ENCODE measurements around the gene B4GALT2.

B4GALT2 gene

DNA sequence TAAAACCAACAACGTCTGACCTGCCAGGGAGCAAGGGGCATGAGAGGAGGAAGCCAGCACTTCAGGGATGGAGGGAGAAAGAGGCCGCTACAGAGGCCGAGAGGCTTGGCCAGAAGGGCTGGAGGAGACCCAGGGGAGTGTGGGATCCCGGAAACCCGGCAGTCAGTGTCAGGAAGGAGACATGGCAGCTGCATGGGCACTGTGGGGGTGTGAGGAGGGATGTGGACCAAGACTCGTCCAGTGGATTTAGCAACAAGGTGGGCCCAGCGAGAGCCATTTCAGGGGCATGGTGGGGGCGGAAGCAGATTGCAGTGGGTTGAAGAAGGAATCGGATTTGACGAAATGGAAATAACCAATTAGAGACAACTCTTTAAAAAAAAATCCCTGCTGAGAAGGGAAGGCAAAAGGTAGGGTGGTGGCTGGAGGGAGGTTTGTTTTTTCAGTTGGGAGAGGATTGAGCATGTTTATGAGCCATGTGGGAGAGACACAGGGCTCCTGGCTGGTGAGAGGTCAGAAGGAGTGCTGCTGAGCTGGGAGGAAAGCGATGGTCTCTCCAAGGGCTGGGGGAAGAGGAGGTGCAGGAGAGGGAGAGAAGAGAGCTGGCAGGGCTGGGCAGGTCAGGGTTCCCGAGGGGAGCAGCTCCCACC, 4.4 kb downstream of the B4GALT2 start:
- DNase-seq (ENCODE audit: low read depth in 2 of 3, low spot score in 2 of 3), result no peak

DNA sequence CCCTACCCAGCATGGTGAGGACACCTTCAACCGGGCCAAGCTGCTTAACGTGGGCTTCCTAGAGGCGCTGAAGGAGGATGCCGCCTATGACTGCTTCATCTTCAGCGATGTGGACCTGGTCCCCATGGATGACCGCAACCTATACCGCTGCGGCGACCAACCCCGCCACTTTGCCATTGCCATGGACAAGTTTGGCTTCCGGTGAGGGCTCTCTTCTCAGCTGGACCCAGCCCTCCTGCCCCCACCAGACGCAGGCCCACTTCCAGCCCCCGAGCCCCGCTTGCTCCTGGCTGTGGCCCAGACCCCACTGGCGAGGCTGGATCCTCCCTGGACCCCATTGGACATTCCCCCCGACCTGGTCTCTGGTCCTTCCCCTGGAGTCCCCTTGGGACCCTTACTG, 5.8 kb downstream of the B4GALT2 start:
- DNase-seq (ENCODE audit: low read depth in 2 of 3, low spot score in 2 of 3), result no peak

DNA sequence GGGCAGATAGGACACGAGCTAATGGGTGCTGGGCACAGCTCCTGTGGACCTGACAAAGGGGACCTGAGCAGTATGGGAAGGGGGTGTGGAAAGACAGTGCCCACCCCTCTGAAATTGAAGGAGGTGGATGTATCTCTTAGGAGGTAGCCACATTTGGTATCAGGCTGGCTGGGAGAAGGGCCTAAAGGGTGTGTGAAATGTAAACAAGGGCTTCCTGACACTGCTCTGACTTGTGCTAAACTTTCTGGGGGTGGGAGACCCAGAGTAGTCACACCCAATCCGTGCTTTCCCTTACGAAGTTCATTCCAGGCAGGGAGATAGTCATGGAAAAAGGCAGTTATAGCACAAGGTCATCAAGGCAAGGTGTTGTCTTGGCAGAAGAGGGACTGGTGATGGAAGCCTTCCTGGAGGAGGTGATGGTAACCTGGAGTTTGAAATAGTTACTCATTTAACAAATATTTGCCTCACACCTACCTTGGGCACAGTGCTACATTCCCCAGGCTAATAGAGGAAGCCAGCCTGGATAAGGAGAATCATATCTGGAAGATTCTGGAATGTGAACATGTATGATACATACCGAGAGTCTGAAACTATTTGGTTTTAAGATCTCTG, 7.1 kb downstream of the B4GALT2 start:
- DNase-seq (ENCODE audit: low read depth in 2 of 3, low spot score in 2 of 3), result no peak

DNA sequence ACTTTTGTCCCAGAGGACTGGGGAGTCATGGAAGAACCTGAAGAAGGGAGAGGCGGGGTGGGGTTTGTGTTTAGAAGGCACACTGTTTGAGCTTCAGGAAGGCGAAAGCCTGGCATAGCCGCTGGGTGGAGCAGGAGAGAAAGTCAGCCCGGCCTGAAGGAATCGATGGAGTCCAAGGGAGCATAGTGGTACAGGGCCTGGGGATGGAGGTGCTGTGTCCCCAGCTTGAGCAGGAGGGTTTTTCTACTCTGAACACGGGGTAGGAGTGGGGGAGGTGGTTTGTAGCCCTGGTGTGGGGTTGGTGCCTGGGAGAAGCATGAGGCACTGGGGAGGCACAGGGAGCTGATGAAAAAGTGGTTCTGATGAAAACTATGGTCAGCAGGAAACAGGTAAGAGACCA, 7.7 kb downstream of the B4GALT2 start:
- no peak for DNase-seq (ENCODE audit: low read depth in 2 of 3, low spot score in 2 of 3)

DNA sequence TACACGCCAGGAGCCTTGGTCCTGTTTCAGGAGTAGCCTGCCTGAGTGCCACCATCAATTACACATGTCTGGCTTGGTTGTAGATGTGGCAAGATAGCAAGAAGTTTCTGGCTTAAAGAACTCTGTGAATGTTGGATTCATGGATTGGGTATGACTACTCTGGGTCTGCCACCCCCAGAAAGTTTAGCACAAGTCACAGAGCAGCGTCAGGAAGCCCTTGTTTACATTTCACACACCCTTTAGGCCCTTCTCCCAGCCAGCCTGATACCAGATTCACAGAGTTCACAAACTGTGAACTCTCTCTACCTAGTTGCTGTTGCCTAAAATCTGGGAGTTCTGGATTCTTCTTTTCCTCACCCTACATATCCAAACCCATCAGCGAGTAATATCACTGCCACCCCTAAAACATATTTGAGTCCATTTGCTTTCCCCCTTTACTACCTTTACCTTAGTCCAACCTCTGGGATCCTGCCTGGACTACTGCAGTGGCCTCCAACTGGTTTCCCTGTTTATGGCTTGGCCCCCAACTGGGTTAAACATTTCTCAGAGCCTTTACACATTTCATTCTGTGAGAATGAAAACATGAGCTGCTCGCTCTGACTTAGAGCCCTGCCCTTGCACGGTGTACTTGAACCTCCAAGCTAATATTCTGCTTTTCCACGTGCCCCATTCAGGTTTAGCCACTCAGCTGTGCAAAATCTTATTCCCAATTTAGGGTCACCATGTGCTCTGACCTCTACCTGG, 8.3 kb downstream of the B4GALT2 start:
- DNase-seq (ENCODE audit: low read depth in 2 of 3, low spot score in 2 of 3), result no peak

DNA sequence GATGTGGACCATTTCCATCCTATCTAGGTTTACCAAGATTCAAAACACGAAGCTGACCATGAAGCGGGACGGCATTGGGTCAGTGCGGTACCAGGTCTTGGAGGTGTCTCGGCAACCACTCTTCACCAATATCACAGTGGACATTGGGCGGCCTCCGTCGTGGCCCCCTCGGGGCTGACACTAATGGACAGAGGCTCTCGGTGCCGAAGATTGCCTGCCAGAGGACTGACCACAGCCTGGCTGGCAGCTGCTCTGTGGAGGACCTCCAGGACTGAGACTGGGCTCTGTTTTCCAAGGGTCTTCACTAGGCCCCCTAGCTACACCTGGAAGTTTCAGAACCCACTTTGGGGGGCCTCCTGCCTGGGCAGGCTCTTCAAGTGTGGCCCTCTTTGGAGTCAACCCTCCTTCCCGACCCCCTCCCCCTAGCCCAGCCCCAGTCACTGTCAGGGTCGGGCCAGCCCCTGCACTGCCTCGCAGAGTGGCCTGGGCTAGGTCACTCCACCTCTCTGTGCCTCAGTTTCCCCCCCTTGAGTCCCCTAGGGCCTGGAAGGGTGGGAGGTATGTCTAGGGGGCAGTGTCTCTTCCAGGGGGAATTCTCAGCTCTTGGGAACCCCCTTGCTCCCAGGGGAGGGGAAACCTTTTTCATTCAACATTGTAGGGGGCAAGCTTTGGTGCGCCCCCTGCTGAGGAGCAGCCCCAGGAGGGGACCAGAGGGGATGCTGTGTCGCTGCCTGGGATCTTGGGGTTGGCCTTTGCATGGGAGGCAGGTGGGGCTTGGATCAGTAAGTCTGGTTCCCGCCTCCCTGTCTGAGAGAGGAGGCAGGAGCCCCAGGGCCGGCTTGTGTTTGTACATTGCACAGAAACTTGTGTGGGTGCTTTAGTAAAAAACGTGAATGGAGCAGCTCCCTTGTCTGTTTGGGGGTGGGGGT, 11.5 kb downstream of the B4GALT2 start:
- DNase-seq (ENCODE audit: low read depth in 2 of 3, low spot score in 2 of 3), result no peak

DNA sequence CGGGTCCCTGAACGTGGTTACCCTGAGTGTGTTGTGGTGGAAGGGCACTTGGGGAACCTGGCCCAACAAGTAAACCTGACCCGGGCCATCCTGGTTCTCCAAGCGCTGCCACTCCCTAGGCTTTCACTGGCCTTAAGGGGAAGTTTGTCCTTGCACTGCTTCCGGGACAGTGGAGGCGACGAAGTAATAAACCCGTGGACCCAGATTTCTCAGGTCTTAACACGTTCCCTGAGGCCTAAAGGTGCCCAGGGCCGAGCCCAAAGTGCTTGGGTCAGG, 12.1 kb downstream of the B4GALT2 start:
- no peak for DNase-seq (ENCODE audit: low read depth in 2 of 3, low spot score in 2 of 3)

DNA sequence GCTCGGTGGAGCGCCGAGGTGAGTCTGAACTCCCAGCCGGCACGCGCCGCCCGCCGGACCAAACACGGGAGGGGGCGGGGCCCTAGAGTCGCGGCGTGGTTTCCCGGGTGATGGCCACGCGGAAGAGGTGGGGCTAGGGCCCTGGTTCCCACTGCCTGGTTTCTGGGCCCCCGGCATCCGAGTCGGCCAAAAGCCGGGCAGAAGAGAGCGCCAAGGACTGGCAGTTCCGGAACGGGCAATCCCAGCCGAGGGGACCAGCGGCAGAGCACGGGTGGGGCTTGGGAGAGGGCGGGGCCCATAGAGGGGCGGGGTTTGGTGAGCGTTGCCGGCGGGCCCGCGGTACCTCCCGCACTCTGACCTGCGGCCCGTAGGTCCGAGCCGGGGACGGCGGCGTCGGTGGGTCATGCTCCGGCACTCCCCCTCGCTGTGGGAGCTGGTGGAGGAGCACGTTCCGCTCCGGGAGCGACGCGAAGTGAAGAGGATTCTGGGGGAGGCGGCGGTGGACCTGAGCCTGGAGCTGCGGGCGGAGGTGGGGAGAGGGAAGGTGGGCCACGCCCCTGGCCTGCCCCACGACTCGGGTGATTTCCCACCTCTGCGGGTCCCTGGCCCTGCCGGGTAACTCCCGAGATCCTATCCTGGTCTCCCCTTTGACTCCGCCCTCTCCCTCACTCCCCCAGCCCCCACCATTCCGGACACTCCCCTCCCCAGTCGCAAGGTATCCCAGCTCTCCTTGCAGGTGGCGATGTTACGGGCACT, 12.6 kb downstream of the B4GALT2 start, which contains the start of gene CCDC24:
Gene CCDC24, plus strand, starts transcription at position 124 of the 756 bp plus-strand sequence. Its CDS starts 280 bp downstream, at position 404.
- DNase-seq (ENCODE audit: low read depth in 2 of 3, low spot score in 2 of 3), result peak; percentile 37 to 52 (median 51)

DNA sequence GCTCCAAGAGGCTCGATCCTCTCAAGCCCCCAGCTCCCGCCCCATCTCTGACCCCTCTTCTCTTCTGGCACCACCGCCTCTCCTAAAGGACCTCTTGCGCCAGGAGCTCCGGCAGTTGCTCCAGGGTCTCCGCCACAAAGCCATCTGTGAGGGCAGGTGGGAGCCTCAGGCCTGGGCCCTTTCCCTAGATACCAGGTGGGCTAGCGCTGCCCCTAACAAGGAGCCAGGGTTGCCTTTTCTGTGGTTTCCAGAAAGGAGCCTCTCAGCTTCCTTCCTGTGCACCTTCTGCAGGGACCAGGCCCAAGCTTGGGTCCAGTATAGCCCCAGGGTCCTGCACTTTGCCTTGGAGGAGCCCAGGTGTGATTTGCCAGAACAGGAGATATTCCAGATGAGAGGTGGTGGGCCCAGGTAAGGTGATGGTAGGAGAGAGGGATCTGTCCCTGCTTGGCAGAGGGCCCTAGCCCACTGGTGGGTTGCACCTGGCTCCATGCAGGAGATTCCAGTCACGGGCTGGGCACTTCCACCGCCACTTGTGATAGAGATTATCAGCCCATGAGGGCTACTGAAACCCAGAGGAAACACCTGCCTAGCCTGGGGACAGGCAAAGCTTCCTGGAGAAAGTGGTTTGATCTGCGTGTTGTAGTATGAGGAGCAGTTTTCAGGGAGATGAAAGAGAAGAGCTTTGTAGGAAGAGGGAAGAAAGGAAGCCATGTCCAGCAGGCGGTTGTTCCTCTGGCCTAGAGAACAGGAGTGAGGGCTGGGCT, 13.4 kb downstream of the B4GALT2 start:
- no peak for DNase-seq (ENCODE audit: low read depth in 2 of 3, low spot score in 2 of 3)

DNA sequence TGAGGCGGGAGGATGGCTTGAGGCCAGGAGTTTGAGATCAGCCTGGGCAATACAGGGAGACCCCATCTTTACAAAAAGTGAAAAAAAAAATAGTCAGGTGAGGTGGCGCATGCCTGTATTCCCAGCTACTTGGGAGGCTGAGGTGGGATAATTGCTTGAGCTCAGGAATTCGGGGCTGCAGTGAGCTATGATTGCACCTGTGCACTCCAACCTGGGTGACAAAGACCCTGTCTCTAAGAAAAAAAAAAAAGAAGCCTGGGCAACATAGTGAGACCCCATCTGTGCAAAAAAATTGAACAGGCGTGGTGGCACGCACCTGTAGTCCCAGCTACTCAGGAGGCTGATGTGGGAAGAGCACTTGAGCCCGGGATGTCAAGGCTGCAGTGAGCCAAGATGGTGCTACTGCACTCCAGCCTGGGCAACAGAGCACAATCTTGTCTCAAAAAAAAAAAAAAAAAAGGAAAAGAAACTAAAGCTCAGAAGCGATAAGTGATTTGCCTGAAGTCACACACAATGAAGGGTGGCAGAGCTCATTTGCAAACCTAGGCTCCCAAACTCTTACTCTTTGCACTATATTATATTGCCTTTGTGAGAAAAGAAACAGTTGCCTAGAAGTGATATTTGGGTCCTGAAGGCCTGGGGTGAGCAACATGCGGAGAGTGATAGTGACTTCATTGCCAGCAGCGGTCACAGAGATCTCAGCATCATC, 14.3 kb downstream of the B4GALT2 start:
- DNase-seq (ENCODE audit: low read depth in 2 of 3, low spot score in 2 of 3), result no peak

DNA sequence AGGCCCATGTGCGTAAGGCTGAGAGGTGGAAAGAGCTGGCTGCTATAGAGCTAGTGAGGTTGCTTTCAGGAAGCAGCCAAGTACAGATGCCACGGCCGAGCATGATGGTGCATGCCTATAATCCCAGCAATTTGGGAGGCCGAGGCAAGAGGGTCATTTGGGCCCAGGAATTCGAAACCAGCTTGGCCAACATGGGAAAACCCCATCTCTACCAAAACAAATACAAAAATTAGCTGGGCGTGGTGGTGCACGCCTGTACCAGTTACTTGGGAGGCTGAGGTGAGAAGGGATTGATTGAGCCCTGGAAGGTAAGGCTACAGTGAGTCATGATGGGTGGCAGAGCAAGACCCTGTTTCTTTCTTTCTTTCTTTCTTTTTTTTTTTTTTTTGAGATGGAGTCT, 15.1 kb downstream of the B4GALT2 start:
- DNase-seq (ENCODE audit: low read depth in 2 of 3, low spot score in 2 of 3), result no peak

DNA sequence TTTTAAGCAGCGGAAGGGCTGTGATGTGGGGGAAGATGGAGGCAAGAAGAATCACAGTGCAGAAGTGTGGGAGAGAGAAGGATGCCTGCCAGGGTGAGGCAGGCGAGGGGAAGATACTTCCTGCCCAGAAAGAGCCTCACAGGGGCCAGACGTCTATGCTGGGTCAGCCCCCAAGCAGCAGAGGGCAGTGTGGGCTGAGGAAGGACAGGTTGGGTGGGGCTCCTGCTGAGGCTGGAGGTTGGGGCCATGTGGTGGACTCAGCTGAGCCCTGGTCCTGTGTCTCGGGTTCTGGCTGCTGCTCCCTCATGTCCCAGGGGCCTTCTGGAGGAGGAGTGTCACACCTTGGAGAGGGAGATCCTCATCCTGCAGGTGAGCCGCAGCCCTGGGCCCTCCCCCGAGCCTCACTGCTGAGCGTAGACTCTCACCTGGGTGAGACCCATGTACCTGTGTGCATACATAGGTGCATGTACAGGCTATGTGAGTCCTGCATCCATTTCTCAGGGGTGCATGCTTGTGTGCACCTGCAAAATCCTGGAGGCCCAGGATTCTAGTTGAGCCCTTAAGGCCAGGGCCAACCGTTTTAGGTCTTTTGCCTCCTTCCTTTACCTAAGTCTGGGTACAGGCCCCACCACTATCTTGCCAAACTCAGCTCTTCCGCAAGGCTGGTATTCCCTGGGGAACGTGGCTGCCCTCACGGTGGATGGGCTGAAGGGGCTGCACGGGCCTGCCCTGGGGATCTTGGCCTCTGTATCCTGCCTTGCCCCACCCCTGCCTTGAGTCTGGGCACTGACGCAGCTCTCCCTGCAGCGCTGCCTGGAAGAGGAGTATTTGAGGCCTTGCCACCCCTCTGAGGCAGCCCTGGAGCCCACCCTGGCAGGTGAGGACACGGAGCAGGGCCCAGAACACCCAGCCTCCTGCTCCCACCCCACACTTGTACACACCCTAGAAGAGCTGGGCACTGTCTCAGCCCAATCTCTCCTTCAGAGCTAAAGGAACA, 16.1 kb downstream of the B4GALT2 start:
- no peak for DNase-seq (ENCODE audit: low read depth in 2 of 3, low spot score in 2 of 3)

DNA sequence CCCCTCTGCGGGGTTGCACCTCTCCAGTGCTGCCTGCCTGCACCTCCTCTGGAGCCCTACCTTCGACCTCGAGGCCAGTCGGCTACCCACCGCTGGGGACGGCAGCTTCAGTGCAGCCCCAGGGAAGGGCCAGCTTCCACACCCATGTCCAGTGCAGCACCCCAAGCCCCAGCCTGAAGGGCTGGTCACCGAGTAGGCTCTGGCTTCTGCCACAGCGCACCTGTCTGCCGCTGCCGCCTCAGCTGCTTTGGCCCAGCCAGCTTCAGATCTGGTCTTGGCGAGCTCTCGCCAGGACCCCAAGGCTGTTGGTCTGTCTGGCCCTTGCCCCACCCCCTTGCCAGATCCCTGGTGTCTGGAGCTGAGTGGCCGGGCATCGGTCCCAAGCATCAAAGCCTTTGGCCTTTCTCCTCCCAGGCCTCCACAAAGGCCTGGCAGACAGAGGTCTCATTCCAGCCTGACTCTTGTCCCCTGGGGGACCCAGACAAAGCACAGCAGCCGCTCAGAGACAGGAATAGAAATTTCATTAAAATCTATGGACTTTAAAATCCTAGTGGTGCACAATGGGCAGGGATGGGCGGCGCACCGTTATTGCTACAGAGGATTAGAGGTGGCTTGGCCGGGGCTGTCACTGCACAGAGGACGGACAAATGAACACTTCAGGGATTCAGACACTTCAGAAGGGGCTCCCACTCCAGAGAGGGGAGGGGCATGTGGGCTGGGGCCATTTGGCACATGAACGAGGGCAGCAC, 17.1 kb downstream of the B4GALT2 start:
- DNase-seq (ENCODE audit: low read depth in 2 of 3, low spot score in 2 of 3), result no peak

DNA sequence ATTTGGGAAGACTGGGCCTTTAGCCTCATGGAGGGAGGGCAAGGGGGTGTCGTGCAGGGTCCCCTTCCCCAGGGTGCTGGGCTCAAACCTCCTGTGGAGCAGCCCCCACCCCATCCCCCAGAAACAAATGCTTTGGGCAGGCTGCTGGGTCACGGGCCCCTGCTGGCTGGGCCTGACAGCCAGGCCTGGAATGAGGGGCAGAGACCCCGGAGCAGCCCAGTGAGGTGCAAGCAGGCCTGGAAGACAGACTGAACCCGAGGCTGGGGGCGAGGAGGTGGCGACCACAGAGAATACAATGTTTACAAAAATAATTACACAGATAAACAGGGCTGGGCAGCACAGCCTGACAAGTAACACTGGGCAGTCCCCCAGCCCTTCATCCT, 17.7 kb downstream of the B4GALT2 start:
- DNase-seq (ENCODE audit: low read depth in 2 of 3, low spot score in 2 of 3), result no peak

DNA sequence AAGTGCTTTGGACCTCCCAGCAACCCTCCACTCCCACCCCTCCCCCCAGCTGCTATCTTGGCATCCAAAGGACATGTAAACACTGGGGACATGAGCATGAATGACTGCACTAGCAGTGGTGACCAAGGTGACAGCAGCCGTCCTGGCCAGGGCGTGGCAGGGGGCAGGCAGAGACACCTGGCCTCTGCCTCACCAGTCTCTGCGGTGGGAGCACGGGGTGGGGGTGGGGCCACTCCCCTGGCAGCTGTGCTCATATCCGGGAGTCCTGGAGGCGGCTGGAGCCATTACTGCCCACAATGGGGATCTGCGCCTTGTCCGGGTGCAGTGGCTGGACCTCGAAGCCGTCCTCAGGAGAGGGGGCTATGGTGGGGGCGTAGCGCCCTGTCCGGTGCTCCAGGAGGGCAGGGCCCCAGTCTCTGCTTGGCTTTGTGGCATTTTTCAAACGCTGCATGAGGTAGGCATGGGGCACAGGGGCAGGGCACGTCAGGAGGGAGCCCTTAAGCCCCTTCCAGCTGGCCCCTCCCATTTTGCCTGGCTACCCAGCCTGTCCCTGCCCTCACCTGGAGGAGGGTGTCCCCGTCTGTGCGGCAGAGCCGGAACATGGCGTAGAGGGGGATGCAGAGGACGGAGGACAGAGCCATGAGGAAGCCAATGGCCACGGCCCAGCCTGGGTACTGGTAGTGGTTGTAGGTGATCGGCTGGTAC, 18.4 kb downstream of the B4GALT2 start:
- no peak for DNase-seq (ENCODE audit: low read depth in 2 of 3, low spot score in 2 of 3)

DNA sequence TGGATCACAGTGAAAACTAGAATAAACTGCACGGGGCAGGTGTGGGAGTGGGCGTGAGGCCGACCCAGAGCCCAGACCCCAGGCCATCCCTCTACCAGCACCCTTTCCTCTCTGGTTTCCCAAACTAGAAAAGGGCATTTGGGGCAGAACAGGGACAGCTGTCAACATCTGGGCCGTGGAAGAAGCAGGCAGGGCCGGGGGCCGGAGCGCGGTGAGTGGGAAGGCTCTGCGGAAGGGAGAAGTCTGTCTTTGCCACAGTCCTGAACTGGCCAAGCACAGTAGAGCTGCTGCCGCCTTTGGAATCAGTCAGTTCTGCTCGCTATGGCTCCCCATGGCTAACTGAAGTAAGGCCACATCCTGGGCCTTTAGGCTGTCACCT, 19.0 kb downstream of the B4GALT2 start:
- no peak for DNase-seq (ENCODE audit: low read depth in 2 of 3, low spot score in 2 of 3)

DNA sequence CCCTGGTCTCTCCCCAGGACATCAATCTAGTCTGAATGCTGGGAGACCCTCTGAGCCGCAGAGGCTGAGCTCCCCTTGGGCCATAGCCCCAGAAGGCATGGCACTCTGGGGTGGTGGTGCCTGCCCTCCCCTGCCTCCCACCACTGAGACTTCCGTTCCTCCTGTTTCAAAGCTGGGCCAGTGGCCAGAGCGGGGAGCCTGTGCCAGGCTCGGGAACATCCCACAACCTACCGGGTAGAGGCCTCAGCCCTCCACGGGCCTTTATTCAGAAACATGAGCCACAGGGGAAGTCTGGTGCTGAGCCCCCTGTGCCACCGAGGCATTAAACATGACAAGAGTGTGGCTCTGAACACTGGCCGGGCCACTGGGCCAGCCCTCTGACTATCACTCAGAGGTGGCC, 20.4 kb downstream of the B4GALT2 start:
- DNase-seq (ENCODE audit: low read depth in 2 of 3, low spot score in 2 of 3), result no peak

Data from activated CD8-positive, alpha-beta memory T cell treated with anti-CD3 and anti-CD28 coated beads for 48 hours (primary cell).